AG09319 (cell line): ENCODE data around the gene KMT5B.

Source experiments
- DNase-seq: peaks from one replicate; pipeline ENCODE4 v3.0.0-alpha.2; 2010; ENCODE audit warnings: low read depth; ENCODE audit errors: extremely low read depth
- TF ChIP-seq, protein P1 (sequence below): IDR thresholded peaks from 2 replicates; pipeline ENCODE4 v1.5.1; 2011; ENCODE audit warnings: low read depth, mild to moderate bottlenecking, inconsistent platforms, low read length, moderate library complexity

KMT5B gene

DNA sequence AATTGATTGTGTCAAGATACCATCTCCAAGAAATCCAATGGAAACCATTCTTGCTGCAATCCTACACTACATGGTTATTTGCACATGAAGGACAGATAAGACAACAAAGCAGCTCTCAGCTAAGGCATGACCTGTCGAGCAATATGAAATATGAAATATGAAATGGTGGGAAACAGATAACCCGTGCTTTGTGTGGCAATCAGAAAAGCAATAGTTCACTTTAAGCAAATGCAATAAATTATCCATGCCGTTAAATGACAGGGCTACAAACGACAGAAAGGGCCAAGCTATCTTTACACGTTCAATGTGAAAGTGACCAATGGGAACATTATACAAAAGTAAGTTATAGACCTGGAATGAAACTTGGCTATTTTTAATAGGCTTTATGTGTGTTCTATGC is 35.2 kb downstream of the KMT5B start:
- no peak for DNase-seq
- TF ChIP-seq, protein P1, sequence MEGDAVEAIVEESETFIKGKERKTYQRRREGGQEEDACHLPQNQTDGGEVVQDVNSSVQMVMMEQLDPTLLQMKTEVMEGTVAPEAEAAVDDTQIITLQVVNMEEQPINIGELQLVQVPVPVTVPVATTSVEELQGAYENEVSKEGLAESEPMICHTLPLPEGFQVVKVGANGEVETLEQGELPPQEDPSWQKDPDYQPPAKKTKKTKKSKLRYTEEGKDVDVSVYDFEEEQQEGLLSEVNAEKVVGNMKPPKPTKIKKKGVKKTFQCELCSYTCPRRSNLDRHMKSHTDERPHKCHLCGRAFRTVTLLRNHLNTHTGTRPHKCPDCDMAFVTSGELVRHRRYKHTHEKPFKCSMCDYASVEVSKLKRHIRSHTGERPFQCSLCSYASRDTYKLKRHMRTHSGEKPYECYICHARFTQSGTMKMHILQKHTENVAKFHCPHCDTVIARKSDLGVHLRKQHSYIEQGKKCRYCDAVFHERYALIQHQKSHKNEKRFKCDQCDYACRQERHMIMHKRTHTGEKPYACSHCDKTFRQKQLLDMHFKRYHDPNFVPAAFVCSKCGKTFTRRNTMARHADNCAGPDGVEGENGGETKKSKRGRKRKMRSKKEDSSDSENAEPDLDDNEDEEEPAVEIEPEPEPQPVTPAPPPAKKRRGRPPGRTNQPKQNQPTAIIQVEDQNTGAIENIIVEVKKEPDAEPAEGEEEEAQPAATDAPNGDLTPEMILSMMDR = no peak

DNA sequence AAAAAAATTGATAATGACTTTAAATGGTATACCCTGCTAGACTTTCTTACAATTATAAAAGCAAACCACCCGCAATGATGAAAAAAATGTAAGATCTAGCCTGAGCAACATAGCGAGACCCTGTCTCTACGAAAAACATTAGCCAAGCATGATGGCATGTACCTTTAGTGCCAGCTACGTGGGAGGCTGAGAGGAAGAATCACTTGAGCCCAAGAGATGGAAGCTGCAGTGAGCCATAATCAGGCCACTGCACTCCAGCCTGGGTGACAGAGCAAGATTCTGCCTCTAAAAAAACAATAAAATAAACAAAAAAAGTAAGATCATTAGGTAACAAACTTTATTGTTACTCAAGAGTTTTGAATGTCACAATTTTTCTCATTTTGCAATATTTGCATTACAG is 39.2 kb downstream of the KMT5B start:
- TF ChIP-seq, protein P1 = no peak
- DNase-seq = no peak

DNA sequence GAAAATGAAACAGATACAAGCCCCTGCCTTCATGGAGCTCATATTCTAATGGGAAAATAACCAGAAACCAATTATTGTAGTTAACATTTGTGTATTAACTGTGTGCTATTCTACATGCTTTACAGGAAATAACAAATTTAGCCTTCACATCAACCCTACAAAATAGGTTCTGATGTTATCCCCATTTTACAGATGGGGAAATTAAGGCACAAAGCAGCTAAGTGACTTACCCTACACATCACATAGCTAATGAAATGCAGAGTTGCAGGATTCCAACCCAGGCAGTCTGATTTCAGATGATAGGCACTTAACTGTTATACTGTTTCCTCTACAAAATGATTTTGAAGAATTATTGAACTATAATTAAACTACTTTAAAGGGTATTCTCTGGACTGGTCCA is 43.7 kb downstream of the KMT5B start:
- TF ChIP-seq, protein P1 = no peak

DNA sequence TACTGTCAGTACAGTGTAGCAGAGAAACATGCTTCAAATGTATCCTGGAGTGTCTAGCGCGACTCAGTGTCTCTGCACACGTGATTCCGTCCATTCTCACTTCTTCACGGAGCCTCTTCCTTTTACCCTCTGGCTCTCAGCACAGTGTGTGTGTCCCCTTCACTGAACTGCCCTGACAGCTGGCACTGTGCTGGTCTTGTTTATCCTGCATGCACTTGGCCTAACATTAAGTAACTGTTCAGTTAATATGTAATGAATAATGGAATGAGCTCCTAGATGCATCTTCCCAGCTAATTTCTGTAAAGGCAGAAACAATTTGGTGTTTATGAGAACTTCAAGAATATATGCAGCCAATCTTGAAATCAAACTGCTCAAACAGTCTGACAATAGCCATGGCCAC is 44.4 kb downstream of the KMT5B start:
- TF ChIP-seq, protein P1 = no peak
- DNase-seq = no peak

More for the DNA sequence above, 43.7 kb downstream of the KMT5B start:
- no peak for DNase-seq

DNA sequence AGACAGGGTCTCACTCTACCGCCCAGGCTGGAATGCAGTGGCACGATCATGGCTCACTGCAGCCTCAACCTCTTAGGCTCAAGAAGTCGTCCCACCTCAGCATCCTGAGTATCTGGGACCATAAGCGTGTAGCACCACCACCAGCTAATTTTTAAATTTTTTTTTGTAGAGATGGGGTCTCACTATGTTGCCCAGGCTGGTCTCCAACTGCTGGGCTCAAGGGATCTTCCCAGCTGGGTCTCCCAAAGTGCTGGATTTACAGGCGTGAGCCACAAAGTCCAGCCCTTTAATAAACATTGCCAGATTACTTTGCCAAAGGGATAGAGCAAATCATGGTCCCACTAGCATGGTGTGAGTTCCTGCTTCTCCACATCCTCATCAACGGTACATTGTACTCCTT is 45.6 kb downstream of the KMT5B start:
- DNase-seq = no peak
- TF ChIP-seq, protein P1 = no peak

DNA sequence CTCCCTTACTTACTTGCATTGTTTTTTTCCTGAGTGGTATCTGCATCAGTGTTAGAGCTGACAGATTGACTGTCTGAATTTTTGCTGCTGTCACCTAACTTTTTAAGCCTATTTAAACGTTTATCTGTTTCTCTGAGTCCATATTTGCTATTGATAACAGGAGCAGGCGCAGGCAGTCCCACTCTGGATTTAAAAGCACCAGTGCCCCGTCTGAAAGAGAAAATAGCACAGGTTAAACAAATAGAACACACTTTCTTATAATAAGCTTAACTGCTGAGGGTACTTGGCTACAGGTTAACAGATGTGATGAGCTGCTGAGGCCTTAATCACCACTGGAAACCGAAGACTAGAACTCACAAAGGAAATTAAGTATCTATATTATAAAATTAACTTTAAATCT is 46.1 kb downstream of the KMT5B start:
- no peak for DNase-seq
- TF ChIP-seq, protein P1 = no peak

DNA sequence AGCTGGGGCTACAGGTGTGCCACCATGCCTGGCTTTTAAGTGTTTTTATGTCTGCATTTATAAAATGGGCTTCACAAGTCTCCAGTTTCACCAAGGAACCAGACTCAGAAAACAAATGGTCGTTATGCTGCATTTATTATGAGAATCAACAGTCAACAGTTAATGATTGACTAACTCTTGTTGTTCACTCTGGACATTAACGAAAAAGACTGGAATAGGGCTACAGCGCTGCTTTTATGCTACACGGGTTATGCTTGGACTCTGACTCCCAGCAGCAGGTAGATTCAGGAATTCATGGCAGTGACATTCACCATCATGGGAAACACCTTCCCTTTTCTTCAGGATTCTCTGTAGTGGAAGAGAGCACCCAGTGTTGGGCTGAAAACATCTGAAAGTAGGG is 47.5 kb downstream of the KMT5B start:
- TF ChIP-seq, protein P1 = no peak
- no peak for DNase-seq

DNA sequence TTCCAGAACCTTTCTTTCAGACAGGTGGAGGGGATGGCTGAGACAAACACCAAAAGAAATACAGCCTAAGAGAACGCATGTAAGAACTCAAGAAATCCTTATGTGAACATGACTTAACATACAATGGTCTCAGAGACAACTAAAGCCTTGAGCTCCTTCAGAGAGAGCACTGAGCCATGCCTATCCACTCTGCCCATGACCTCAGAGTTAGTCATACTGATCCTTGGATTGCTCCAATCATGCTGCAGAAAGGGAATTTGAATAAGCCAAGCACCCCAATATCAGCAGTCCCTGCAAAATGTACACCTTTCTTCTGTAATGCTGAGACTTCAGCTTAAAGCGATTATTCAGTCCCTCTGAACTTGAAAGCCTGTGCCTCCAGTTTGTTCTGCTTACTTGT is 48.7 kb downstream of the KMT5B start:
- DNase-seq = no peak
- TF ChIP-seq, protein P1 = no peak
